ENCODE measurements around the gene RHOBTB3.

- TF ChIP-seq EZH2phosphoT487 (IDR thresholded peaks at IDR 0.05; ENCODE audit: insufficient read depth, low read depth) (no peak), EZH2 (IDR thresholded peaks at IDR 0.05; ENCODE audit: insufficient read depth, poor library complexity, severe bottlenecking) (no peak)
These were observed 9.4 kb upstream of the RHOBTB3 start for GRCh38 chr5:95721582-95722295.
